ENCODE measurements around the gene PADI2.

The PADI2 gene

DNA sequence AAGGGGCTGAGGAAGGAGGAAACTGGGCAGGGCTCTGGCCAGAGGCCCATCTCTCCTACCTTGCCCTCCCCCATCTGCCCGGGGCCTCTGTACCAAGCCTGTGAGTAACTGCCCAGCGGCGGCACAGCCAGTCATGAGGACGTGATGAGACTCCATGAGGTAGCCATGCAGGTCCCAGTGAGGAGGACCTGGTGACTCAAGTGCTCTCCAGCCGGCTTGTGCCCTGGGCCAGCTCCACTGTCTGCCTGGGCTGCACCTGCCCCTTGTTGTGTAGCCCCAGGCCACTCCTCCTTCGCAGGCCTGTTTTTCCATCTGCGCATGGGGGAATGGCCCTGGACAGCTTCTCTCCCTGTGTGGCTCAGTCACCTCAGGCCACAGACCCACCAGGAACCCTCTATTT, 43.7 kb upstream of the PADI2 start:
- Histone ChIP-seq H3K36me3 (replicated peaks in 1 of 2; ENCODE audit: control insufficient read depth in 2 of 2, insufficient read depth in 2 of 2, low read length in 2 of 2) (no peaks in the 10 kb centered on the region), H2AK5ac (ENCODE audit: low read depth, low read length) (peak overlapping the region; percentile 61), H3K18ac (ENCODE audit: low read length) (peak overlapping the region; percentile 34), H3K9me3 (replicated peaks in 1 of 2; ENCODE audit: control insufficient read depth in 2 of 2, insufficient read depth in 1 of 2, low read depth in 1 of 2, low read length in 2 of 2) (no peaks in the 10 kb centered on the region), H3K4me2 (ENCODE audit: insufficient read depth, low read length, poor library complexity, severe bottlenecking) (no peak overlapping the region), H3K4me3 (ENCODE audit: low read length in 2 of 2) (no peak overlapping the region), H3K27me3 (ENCODE audit: control insufficient read depth in 3 of 3, insufficient read depth in 3 of 3, low read depth in 1 of 3, low read length in 3 of 3) (peaks cover 0 to 6% (median 0%) of the 10 kb centered on the region in 3 experiments), H4K91ac (ENCODE audit: low read depth, low read length, poor library complexity) (no peak overlapping the region), H3K79me1 (ENCODE audit: low read depth, low read length) (no peaks in the 10 kb centered on the region), H2BK120ac (ENCODE audit: low read depth, low read length) (no peak overlapping the region), H4K8ac (ENCODE audit: low read depth, low read length) (no peak overlapping the region), H2AFZ (ENCODE audit: low read length) (no peak overlapping the region), H3K4ac (ENCODE audit: low read length) (no peak overlapping the region), H3K4me1 (ENCODE audit: control insufficient read depth in 2 of 2, insufficient read depth in 1 of 2, low read depth in 1 of 2, low read length in 2 of 2) (peaks cover 0 to 4% of the 10 kb centered on the region in 2 donors), H3K27ac (replicated peaks; ENCODE audit: low read length) (no peak overlapping the region), H3K9ac (ENCODE audit: low read depth, low read length, poor library complexity) (peak overlapping the region; percentile 24), H3K23ac (ENCODE audit: low read depth, low read length, poor library complexity) (no peak overlapping the region), H2BK15ac (ENCODE audit: low read length) (no peak overlapping the region), H3K14ac (ENCODE audit: low read length) (no peak overlapping the region), H2BK12ac (ENCODE audit: low read length) (no peak overlapping the region), H2BK5ac (ENCODE audit: low read length) (peak overlapping the region; percentile 19)
- DNase-seq (ENCODE audit: low spot score) = no peak
- WGBS, 2 donors (ENCODE audit: extremely low coverage in 2 of 2, insufficient read length in 2 of 2, insufficient replicate concordance in 1 of 2) = no CpG with 5 or more reads among the region's 7 CpGs

DNA sequence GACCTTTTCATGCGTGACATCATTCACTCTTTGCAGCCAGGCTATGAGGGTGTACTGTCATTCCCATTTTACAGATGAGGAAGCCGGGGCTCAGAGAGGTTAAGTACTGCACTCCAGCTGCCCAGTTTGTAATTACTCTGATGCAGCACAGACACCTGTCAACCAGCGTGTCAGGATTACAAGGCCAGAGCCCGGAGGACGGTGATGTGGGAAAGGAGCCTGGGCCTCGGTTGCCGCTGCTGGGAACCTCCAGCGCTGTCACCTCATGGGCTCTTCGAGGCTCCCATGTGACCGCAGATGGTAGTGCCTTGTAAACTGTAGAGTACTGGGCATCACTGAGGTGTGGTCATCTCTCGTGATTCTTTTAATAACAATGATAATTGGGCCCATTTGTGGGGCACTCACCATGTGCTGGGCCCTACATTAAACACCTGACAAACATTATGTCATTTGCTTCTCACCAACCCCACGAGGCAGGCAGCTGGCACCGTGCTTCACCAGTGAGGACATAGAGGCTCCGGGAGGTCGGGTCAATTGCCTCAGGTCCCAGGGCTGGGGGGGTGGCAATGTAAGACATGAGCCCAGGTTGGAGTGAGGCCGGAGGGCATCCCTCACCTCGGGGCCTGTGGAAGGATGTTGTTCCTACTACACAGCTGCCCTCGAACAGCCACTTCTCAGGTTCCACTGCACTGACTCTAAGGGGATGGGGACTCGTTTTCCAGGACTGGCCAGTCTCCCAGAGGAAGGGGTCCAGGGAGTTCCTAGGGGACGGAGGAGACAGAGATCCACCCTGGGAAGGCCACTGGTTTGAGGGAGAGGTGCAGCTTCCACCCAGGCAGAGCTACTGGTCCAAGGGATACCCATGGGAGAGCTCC, 42.9 kb upstream of the PADI2 start:
- Histone ChIP-seq H2AFZ (ENCODE audit: low read length) (no peak overlapping the region), H3K4me1 (ENCODE audit: control insufficient read depth in 2 of 2, insufficient read depth in 1 of 2, low read depth in 1 of 2, low read length in 2 of 2) (peaks cover 0 to 4% of the 10 kb centered on the region in 2 donors), H2BK5ac (ENCODE audit: low read length) (peak overlapping the region; percentile 19), H3K9ac (ENCODE audit: low read depth, low read length, poor library complexity) (no peak overlapping the region), H3K79me1 (ENCODE audit: low read depth, low read length) (no peaks in the 10 kb centered on the region), H3K18ac (ENCODE audit: low read length) (no peak overlapping the region), H3K4me2 (ENCODE audit: insufficient read depth, low read length, poor library complexity, severe bottlenecking) (no peak overlapping the region), H3K36me3 (replicated peaks in 1 of 2; ENCODE audit: control insufficient read depth in 2 of 2, insufficient read depth in 2 of 2, low read length in 2 of 2) (no peaks in the 10 kb centered on the region), H3K4me3 (ENCODE audit: low read length in 2 of 2) (no peak overlapping the region), H4K8ac (ENCODE audit: low read depth, low read length) (no peak overlapping the region), H2BK120ac (ENCODE audit: low read depth, low read length) (no peak overlapping the region), H3K14ac (ENCODE audit: low read length) (no peak overlapping the region), H2AK5ac (ENCODE audit: low read depth, low read length) (no peak overlapping the region), H3K4ac (ENCODE audit: low read length) (no peak overlapping the region), H3K27ac (replicated peaks; ENCODE audit: low read length) (no peak overlapping the region), H3K27me3 (ENCODE audit: control insufficient read depth in 3 of 3, insufficient read depth in 3 of 3, low read depth in 1 of 3, low read length in 3 of 3) (peaks cover 0 to 6% (median 0%) of the 10 kb centered on the region in 3 experiments), H3K9me3 (replicated peaks in 1 of 2; ENCODE audit: control insufficient read depth in 2 of 2, insufficient read depth in 1 of 2, low read depth in 1 of 2, low read length in 2 of 2) (no peaks in the 10 kb centered on the region), H2BK15ac (ENCODE audit: low read length) (no peak overlapping the region), H2BK12ac (ENCODE audit: low read length) (no peak overlapping the region), H3K23ac (ENCODE audit: low read depth, low read length, poor library complexity) (no peak overlapping the region), H4K91ac (ENCODE audit: low read depth, low read length, poor library complexity) (no peak overlapping the region)
- DNase-seq (ENCODE audit: low spot score) = no peak
- no CpG with 5 or more reads among the region's 20 CpGs for WGBS, 2 donors (ENCODE audit: extremely low coverage in 2 of 2, insufficient read length in 2 of 2, insufficient replicate concordance in 1 of 2)

- no peaks in the 10 kb centered on the region for H3K4me1 ChIP-seq (ENCODE audit: control insufficient read depth in 2 of 2, insufficient read depth in 1 of 2, low read depth in 1 of 2, low read length in 2 of 2)
- no peak overlapping the region for H2BK5ac ChIP-seq (ENCODE audit: low read length)
Measured at GRCh38 chr1:17161137-17161740, 42.0 kb upstream of the PADI2 start.

GRCh38 chr1:17158961-17159360, 39.7 kb upstream of the PADI2 start:
- Histone ChIP-seq H3K27ac (replicated peaks; ENCODE audit: low read length) (no peak overlapping the region), H2BK5ac (ENCODE audit: low read length) (no peak overlapping the region), H4K91ac (ENCODE audit: low read depth, low read length, poor library complexity) (no peak overlapping the region), H2BK15ac (ENCODE audit: low read length) (no peak overlapping the region), H2BK120ac (ENCODE audit: low read depth, low read length) (no peak overlapping the region), H3K4me2 (ENCODE audit: insufficient read depth, low read length, poor library complexity, severe bottlenecking) (no peak overlapping the region), H3K4me3 (ENCODE audit: low read length in 2 of 2) (no peak overlapping the region), H3K9me3 (replicated peaks in 1 of 2; ENCODE audit: control insufficient read depth in 2 of 2, insufficient read depth in 1 of 2, low read depth in 1 of 2, low read length in 2 of 2) (peaks cover 6 to 12% of the 10 kb centered on the region in 2 donors), H3K4ac (ENCODE audit: low read length) (no peak overlapping the region), H3K27me3 (ENCODE audit: control insufficient read depth in 3 of 3, insufficient read depth in 3 of 3, low read depth in 1 of 3, low read length in 3 of 3) (peaks cover 0 to 6% (median 0%) of the 10 kb centered on the region in 3 experiments), H3K79me1 (ENCODE audit: low read depth, low read length) (no peaks in the 10 kb centered on the region), H3K4me1 (ENCODE audit: control insufficient read depth in 2 of 2, insufficient read depth in 1 of 2, low read depth in 1 of 2, low read length in 2 of 2) (no peaks in the 10 kb centered on the region), H2AFZ (ENCODE audit: low read length) (no peak overlapping the region), H3K36me3 (replicated peaks in 1 of 2; ENCODE audit: control insufficient read depth in 2 of 2, insufficient read depth in 2 of 2, low read length in 2 of 2) (no peaks in the 10 kb centered on the region), H3K14ac (ENCODE audit: low read length) (no peak overlapping the region), H4K8ac (ENCODE audit: low read depth, low read length) (no peak overlapping the region), H2BK12ac (ENCODE audit: low read length) (no peak overlapping the region), H3K9ac (ENCODE audit: low read depth, low read length, poor library complexity) (no peak overlapping the region), H3K18ac (ENCODE audit: low read length) (no peak overlapping the region), H3K23ac (ENCODE audit: low read depth, low read length, poor library complexity) (no peak overlapping the region), H2AK5ac (ENCODE audit: low read depth, low read length) (no peak overlapping the region)
- DNase-seq (ENCODE audit: low spot score) = no peak
- WGBS, 2 donors (ENCODE audit: extremely low coverage in 2 of 2, insufficient read length in 2 of 2, insufficient replicate concordance in 1 of 2) = no CpG with 5 or more reads among the region's 2 CpGs

More at GRCh38 chr1:17161137-17161740, 42.0 kb upstream of the PADI2 start:
- no peak overlapping the region for H3K23ac ChIP-seq (ENCODE audit: low read depth, low read length, poor library complexity)
- H3K4ac ChIP-seq (ENCODE audit: low read length) = no peak overlapping the region
- H3K14ac ChIP-seq (ENCODE audit: low read length) = no peak overlapping the region
- H3K4me2 ChIP-seq (ENCODE audit: insufficient read depth, low read length, poor library complexity, severe bottlenecking) = no peak overlapping the region
- no peak overlapping the region for H4K91ac ChIP-seq (ENCODE audit: low read depth, low read length, poor library complexity)
- H2BK120ac ChIP-seq (ENCODE audit: low read depth, low read length) = no peak overlapping the region
- no peak overlapping the region for H2BK12ac ChIP-seq (ENCODE audit: low read length)
- no peak overlapping the region for H3K4me3 ChIP-seq (ENCODE audit: low read length in 2 of 2)
- no CpG with 5 or more reads among the region's 3 CpGs for WGBS, 2 donors (ENCODE audit: extremely low coverage in 2 of 2, insufficient read length in 2 of 2, insufficient replicate concordance in 1 of 2)
- no peak overlapping the region for H3K9ac ChIP-seq (ENCODE audit: low read depth, low read length, poor library complexity)
- no peak overlapping the region for H2AFZ ChIP-seq (ENCODE audit: low read length)
- H3K27ac ChIP-seq (replicated peaks; ENCODE audit: low read length) = no peak overlapping the region
- H3K27me3 ChIP-seq (ENCODE audit: control insufficient read depth in 3 of 3, insufficient read depth in 3 of 3, low read depth in 1 of 3, low read length in 3 of 3) = peaks cover 0 to 6% (median 0%) of the 10 kb centered on the region in 3 experiments
- no peaks in the 10 kb centered on the region for H3K9me3 ChIP-seq (replicated peaks in 1 of 2; ENCODE audit: control insufficient read depth in 2 of 2, insufficient read depth in 1 of 2, low read depth in 1 of 2, low read length in 2 of 2)
- no peaks in the 10 kb centered on the region for H3K36me3 ChIP-seq (replicated peaks in 1 of 2; ENCODE audit: control insufficient read depth in 2 of 2, insufficient read depth in 2 of 2, low read length in 2 of 2)
- no peaks in the 10 kb centered on the region for H3K79me1 ChIP-seq (ENCODE audit: low read depth, low read length)
- H2BK15ac ChIP-seq (ENCODE audit: low read length) = no peak overlapping the region
- DNase-seq (ENCODE audit: low spot score) = no peak
- H2AK5ac ChIP-seq (ENCODE audit: low read depth, low read length) = no peak overlapping the region
- H3K18ac ChIP-seq (ENCODE audit: low read length) = peak overlapping the region; percentile 9
- no peak overlapping the region for H4K8ac ChIP-seq (ENCODE audit: low read depth, low read length)
